ENCODE measurements around the gene HEXD. TPM values are rescaled to one million over a fixed set of nuclear protein-coding genes. Genes with fewer than 3 reads are reported as not detected.

HEXD gene
- 11.2 to 14.8 TPM (median 13.6 TPM) in 5 replicates for total RNA-seq (2022; extraction: Qiagen RNA extraction)

DNA sequence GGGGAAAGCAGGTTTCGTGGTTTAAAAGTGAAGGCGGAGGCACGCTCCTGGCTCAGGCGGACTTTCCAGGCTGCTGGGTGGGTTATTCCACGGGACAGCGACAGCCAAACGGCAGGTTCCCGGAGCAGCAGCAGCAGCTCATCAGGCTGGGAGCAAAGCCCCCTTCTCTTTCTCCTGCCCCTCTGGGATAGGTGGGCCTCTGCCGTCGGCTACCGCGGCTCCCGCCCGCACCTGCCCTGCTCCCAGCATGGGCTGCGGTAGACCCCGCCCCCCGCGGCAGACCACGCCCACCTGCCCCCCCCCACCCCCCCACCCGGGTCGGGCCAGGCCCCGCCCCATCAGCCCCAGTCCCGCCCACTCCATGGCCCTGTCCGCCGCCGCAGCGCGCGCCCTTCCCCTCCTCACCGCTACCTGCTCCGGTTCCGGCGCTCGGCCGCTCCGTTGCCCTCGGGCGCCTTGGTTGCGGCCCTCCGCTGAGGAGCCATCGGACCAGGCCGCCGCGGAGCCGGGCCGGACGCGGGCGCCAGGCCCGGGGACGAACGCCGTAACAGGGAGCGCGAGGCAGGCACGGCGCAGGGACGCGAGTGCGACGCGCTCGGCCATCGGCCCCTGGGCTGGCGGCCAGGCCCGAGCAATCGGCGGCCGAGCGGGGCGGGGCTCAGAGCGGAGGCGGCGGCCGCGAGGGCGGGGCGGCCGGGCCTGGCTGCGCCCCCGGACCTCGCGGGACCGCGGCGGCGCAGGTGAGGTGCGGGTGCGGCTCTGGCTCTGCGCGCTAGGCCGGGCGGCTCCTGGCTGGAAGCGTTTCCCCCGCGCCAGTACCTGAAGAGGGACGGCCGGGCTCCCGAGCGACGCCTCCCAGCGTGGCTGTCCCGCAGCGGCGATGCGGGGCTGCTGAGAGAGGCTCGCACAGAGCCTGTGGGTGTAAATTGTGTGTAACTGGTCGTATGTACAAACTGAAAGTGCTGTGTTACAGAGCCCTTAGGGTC lies at the start of gene HEXD, which contains the start of gene OGFOD3:
TSS of gene HEXD (plus strand) at position 347 of the 986 bp plus-strand sequence. CDS start 1,453 bp downstream, outside the sequence.
TSS of gene OGFOD3 (minus strand) at position 586 of the 986 bp plus-strand sequence. CDS start at position 485, 101 bp downstream.

DNA sequence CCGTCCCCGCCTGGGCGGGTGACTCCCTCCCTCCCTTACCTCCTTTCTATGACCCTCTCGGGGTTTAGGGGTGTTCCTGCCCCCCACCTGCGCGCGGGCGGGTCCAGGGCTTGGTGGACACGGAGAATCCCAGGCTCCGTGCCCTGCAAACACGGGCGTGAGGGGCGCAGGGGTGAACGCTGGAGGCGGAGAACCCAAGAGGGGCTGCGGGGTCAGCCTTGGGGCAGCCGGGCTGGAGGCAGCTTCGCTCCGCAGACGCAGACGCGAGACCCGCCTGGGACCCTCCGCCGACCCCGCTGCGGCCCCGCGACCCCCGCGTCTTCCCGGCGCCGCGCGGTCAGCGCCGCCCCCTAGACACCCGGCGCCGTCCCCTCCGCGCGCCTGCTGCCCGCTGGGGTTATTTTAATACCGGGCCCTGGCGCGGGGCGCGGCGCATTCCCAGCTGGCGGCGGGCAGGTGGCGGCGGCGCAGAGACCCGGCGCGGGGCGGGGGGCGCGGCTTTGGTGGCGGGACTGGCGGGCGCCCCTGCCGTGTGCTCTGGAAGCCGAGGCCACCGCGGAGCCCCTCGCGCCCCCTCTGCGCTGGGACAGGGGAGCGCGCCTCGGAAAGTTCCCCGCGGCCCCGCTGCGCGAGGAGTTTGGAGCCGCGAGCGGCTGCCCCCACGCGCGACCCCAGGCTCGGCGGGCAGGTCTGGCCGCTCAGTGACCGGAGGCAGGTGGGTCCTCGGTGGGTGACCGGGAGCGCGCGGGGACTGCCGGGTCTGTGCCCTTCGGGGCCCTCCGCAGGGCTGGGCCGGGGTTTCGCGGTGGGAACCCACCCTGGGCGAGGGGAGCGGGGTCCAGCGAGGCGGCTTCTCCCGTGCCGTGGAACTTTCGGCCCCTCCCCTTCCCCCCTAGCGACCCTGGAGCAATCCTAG lies 46.6 kb upstream of the HEXD start, which contains the start of gene UTS2R:
TSS of gene UTS2R (plus strand) at position 433 of the 916 bp plus-strand sequence. CDS start 2,560 bp downstream, outside the sequence.

GRCh38 chr17:82450357-82451106 lies 32.4 kb downstream of the HEXD start, which contains the start of gene CYBC1:
TSS of gene CYBC1 (minus strand) at chr17:82450752. CDS start at chr17:82449254, 1,498 bp downstream.

DNA sequence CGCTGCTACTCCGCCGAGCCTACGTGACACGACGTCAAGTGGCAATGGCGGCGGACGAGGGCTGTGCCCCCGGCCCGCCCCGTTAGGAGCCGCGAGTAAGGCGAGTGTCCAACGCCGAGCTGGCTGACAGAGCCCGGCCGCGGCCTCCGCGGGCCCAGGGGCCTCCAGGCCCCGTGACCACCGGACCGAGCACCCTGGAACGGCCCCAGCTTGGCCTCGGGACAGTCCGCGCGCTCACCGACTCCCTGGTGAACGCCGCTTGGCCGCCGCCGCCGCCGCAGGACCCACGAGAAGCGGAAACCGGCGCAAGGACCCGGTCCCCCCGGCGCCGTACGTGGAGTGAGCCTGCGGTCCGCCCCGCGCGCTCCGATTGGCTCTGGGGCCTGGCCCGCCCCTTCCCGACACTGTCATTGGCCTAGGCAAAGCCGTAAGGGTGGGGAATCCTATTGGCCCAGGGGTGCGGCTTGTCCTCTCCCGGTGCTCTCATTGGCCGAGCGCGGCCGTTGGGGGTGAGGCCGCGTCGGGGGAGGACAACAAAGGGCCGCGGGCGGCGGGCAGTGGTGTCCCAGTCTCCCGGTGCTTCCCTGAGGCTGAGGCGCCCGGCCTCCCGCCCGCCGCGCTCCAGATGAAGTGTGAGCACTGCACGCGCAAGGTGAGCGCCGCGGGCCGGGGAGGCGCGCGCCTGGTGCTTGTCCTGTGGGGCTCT lies 40.2 kb downstream of the HEXD start, which contains the start of gene NARF:
TSS of gene NARF (plus strand) at position 563 of the 706 bp plus-strand sequence. CDS start at position 626, 63 bp downstream.

Other genes starting within 250 kb of the HEXD start
- 15.5 to 29.5 TPM (median 28.3 TPM) in 5 replicates for gene CCDC57, start 205.5 kb upstream of the HEXD start, total RNA-seq (2022; extraction: Qiagen RNA extraction)
- 134 to 178 TPM (median 170 TPM) in 5 replicates for gene SLC16A3, start 189.3 kb upstream of the HEXD start, total RNA-seq (2022; extraction: Qiagen RNA extraction)
- gene CSNK1D, start 144.6 kb upstream of the HEXD start, total RNA-seq (2022; extraction: Qiagen RNA extraction) = 205 to 236 TPM (median 234 TPM) in 5 replicates
- 0.16 to 0.24 TPM (median 0.19 TPM) in 4 of 5 replicates, not detected in the other for gene CD7, start 100.7 kb upstream of the HEXD start, total RNA-seq (2022; extraction: Qiagen RNA extraction)
- gene SECTM1, start 84.6 kb upstream of the HEXD start, total RNA-seq (2022; extraction: Qiagen RNA extraction) = 1.4 to 2.6 TPM (median 2.1 TPM) in 5 replicates
- gene TEX19, start 59.1 kb upstream of the HEXD start, total RNA-seq (2022; extraction: Qiagen RNA extraction) = 0.29 to 0.49 TPM (median 0.37 TPM) in 5 replicates
- gene UTS2R, start 46.6 kb upstream of the HEXD start, total RNA-seq (2022; extraction: Qiagen RNA extraction) = not detected in 5 replicates
- 20.2 to 26.1 TPM (median 24.0 TPM) in 5 replicates for gene OGFOD3, start 239 bp downstream of the HEXD start, total RNA-seq (2022; extraction: Qiagen RNA extraction)
- gene CYBC1, start 32.4 kb downstream of the HEXD start, total RNA-seq (2022; extraction: Qiagen RNA extraction) = 51.0 to 60.8 TPM (median 55.2 TPM) in 5 replicates
- 47.9 to 55.8 TPM (median 52.9 TPM) in 5 replicates for gene NARF, start 40.4 kb downstream of the HEXD start, total RNA-seq (2022; extraction: Qiagen RNA extraction)
- gene FOXK2, start 101.4 kb downstream of the HEXD start, total RNA-seq (2022; extraction: Qiagen RNA extraction) = 47.8 to 55.7 TPM (median 52.0 TPM) in 5 replicates
- gene WDR45B, start 230.1 kb downstream of the HEXD start, total RNA-seq (2022; extraction: Qiagen RNA extraction) = 87.3 to 99.0 TPM (median 91.0 TPM) in 5 replicates

All from A549 treated with AZD2906 at 1 μM for 4 hours (cell line).